OCI-LY7 (cell line): ENCODE results near the gene KRIT1. TPM values are rescaled to one million over a fixed set of nuclear protein-coding genes. Genes with fewer than 3 reads are reported as not detected.

Experiments used
- BruUV-seq: library from RNA; stranded (reverse); fragments of 400-500 nt; replicated peaks from 2 replicates; lab custom pipeline; 2021; lab: Mats Ljungman, UMichigan
- CTCF ChIA-PET: fragments of 300-600 bp; sonication (Branson Sonifier 250); formaldehyde crosslinking; loops from one replicate; lab custom pipeline; 2022; ENCODE audit warnings: antibody characterized with exemption; ENCODE audit not compliant: unreplicated experiment; lab: Charles Lee
- POLR2A ChIA-PET: fragments of 300-600 bp; sonication (Branson Sonifier 250); formaldehyde crosslinking; loops from one replicate; lab custom pipeline; 2022; ENCODE audit warnings: antibody characterized with exemption; lab: Charles Lee
- DNase-seq: peaks from one replicate; pipeline ENCODE4 v3.0.0-alpha.2; 2015; ENCODE audit warnings: low spot score
- H2AFZ ChIP-seq: fragments of 200-600 bp; sonication (generic), shearing (Covaris generic); 2 replicates; pipeline ENCODE4 v1.6.1; 2014; ENCODE audit warnings: mild to moderate bottlenecking, antibody characterized with exemption, low read length, moderate library complexity
- H3K27ac ChIP-seq: fragments of 200-600 bp; sonication (generic); 2 replicates; pipeline ENCODE4 v1.5.1; 2014; ENCODE audit warnings: mixed run types, low read depth, mild to moderate bottlenecking, moderate library complexity, low read length, inconsistent platforms; ENCODE audit not compliant: poor library complexity, severe bottlenecking
- H3K36me3 ChIP-seq: fragments of 200-600 bp; sonication (generic); 2 replicates; pipeline ENCODE4 v1.6.1; 2014; ENCODE audit warnings: mild to moderate bottlenecking, antibody characterized with exemption, low read length, moderate library complexity, mixed read lengths; ENCODE audit not compliant: insufficient read depth
- H3K4me1 ChIP-seq: fragments of 200-600 bp; sonication (generic); 2 replicates; pipeline ENCODE4 v1.5.1; 2014; ENCODE audit warnings: mild to moderate bottlenecking, low read length; ENCODE audit not compliant: insufficient read depth, poor library complexity, severe bottlenecking
- H3K4me2 ChIP-seq: fragments of 200-600 bp; sonication (generic); 2 replicates; pipeline ENCODE4 v1.6.1; 2014; ENCODE audit warnings: mild to moderate bottlenecking, low read length
- H3K4me3 ChIP-seq: fragments of 200-600 bp; sonication (generic); 2 replicates; pipeline ENCODE4 v1.5.1; 2014; ENCODE audit warnings: mild to moderate bottlenecking, low read depth, low read length; ENCODE audit not compliant: poor library complexity, severe bottlenecking
- H3K79me2 ChIP-seq: fragments of 200-600 bp; sonication (generic); 2 replicates; pipeline ENCODE4 v1.6.1; 2016; ENCODE audit warnings: low read depth, mild to moderate bottlenecking, low read length, moderate library complexity, mixed read lengths; ENCODE audit not compliant: insufficient read depth
- H3K9me2 ChIP-seq: fragments of 200-600 bp; sonication (generic); 2 replicates; pipeline ENCODE4 v1.6.1; 2016; ENCODE audit warnings: mild to moderate bottlenecking, low read length, mixed read lengths; ENCODE audit not compliant: insufficient read depth
- H3K9me3 ChIP-seq: fragments of 200-600 bp; sonication (generic); 2 replicates; pipeline ENCODE4 v1.6.1; 2014; ENCODE audit warnings: mild to moderate bottlenecking, mixed run types, low read length, mixed read lengths
- H4K20me1 ChIP-seq: fragments of 200-600 bp; sonication (generic); 2 replicates; pipeline ENCODE4 v1.6.1; 2014; ENCODE audit warnings: mild to moderate bottlenecking, antibody characterized with exemption, low read length, moderate library complexity, mixed read lengths; ENCODE audit not compliant: insufficient read depth
- EZH2phosphoT487 ChIP-seq: fragments of 200-600 bp; sonication (generic); IDR thresholded peaks from 2 replicates; pipeline ENCODE4 v1.6.1; 2018; ENCODE audit warnings: low read depth, borderline replicate concordance, mild to moderate bottlenecking, mixed run types, antibody characterized with exemption, low read length, moderate library complexity, mixed read lengths
- intact Hi-C: fragments of 100-400 bp; cut with micrococcal nuclease; formaldehyde crosslinking; loops from one replicate; pipeline ENCODE4 v1.10.0; 2022; ENCODE audit not compliant: unreplicated experiment
- total RNA-seq, 2 experiments: library from RNA; depleted of rRNA in 1 of 2; stranded (reverse); fragments of >200 nt in 1 of 2; shearing (Covaris generic) in 1 of 2; gene quantifications; 2 replicates each; pipeline ENCODE4 v1.2.3, GENCODE V29; 2014 to 2022
- TF ChIP-seq, protein P1 (sequence below): fragments of 200-600 bp; sonication (generic); conservative IDR thresholded peaks from 2 replicates; pipeline ENCODE4 v1.5.1; 2014; ENCODE audit warnings: mild to moderate bottlenecking, antibody characterized with exemption, low read length, moderate library complexity, mixed read lengths

KRIT1 gene
- total RNA-seq, 2 experiments from 2014 or later = 44.8 to 50.0 TPM

GRCh38 chr7:92206672-92207071 lies 39.0 kb downstream of the KRIT1 start:
- ChIA-PET CTCF (no interaction called here), POLR2A (interaction anchor here (1.7 kb wide), 1 partner anchor 11 kb away, joined by 4 read pairs; no protein-coding TSS in a partner anchor)
- no peak for TF ChIP-seq EZH2phosphoT487
- TF ChIP-seq, protein P1, sequence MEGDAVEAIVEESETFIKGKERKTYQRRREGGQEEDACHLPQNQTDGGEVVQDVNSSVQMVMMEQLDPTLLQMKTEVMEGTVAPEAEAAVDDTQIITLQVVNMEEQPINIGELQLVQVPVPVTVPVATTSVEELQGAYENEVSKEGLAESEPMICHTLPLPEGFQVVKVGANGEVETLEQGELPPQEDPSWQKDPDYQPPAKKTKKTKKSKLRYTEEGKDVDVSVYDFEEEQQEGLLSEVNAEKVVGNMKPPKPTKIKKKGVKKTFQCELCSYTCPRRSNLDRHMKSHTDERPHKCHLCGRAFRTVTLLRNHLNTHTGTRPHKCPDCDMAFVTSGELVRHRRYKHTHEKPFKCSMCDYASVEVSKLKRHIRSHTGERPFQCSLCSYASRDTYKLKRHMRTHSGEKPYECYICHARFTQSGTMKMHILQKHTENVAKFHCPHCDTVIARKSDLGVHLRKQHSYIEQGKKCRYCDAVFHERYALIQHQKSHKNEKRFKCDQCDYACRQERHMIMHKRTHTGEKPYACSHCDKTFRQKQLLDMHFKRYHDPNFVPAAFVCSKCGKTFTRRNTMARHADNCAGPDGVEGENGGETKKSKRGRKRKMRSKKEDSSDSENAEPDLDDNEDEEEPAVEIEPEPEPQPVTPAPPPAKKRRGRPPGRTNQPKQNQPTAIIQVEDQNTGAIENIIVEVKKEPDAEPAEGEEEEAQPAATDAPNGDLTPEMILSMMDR = no peak
- Histone ChIP-seq H4K20me1 (no peaks in the 10 kb centered on the region), H3K4me1 (no peaks in the 10 kb centered on the region), H3K9me2 (no peaks in the 10 kb centered on the region), H3K9me3 (peaks cover 19% of the 10 kb centered on the region; the same call in 1 of the 2 replicates), H3K4me3 (no peak overlapping the region), H3K4me2 (no peak overlapping the region), H3K27ac (no peak overlapping the region), H3K79me2 (no peaks in the 10 kb centered on the region), H3K36me3 (peaks cover 88% of the 10 kb centered on the region), H2AFZ (no peak overlapping the region)
- intact Hi-C loops = no loop called here
- BruUV-seq = no TSS peak
- peak; percentile 16 for DNase-seq

- ChIA-PET POLR2A (interaction anchor here (0.6 to 1.7 kb wide), 4 partner anchors 9 to 16 kb away, joined by 3 to 5 read pairs (median 4); no protein-coding TSS in a partner anchor), CTCF (no interaction called here)
- Histone ChIP-seq H3K36me3 (peaks cover 81% of the 10 kb centered on the region), H3K79me2 (no peaks in the 10 kb centered on the region), H3K9me3 (peaks cover 19% of the 10 kb centered on the region; the same call in 1 of the 2 replicates), H3K4me1 (no peaks in the 10 kb centered on the region), H3K4me2 (no peak overlapping the region), H2AFZ (no peak overlapping the region), H3K4me3 (no peak overlapping the region), H4K20me1 (no peaks in the 10 kb centered on the region), H3K9me2 (no peaks in the 10 kb centered on the region), H3K27ac (no peak overlapping the region)
- no TSS peak for BruUV-seq
- TF ChIP-seq, protein P1 = no peak
- TF ChIP-seq EZH2phosphoT487 = no peak
- intact Hi-C loops = no loop called here
- DNase-seq = no peak
Observed at GRCh38 chr7:92205987-92206386, 39.7 kb downstream of the KRIT1 start.

GRCh38 chr7:92200791-92201190 lies 44.9 kb downstream of the KRIT1 start:
- no peaks in the 10 kb centered on the region for H3K4me1 ChIP-seq
- H4K20me1 ChIP-seq = no peaks in the 10 kb centered on the region
- CTCF ChIA-PET = no interaction called here
- H3K4me2 ChIP-seq = no peak overlapping the region
- no peak overlapping the region for H3K4me3 ChIP-seq
- peaks cover 55% of the 10 kb centered on the region for H3K36me3 ChIP-seq
- peak; percentile 7 for DNase-seq
- H3K27ac ChIP-seq = no peak overlapping the region
- no peaks in the 10 kb centered on the region for H3K9me2 ChIP-seq
- intact Hi-C loops = no loop called here
- no peak overlapping the region for H2AFZ ChIP-seq
- BruUV-seq = no TSS peak
- H3K9me3 ChIP-seq = no peaks in the 10 kb centered on the region
- POLR2A ChIA-PET = interaction anchor here (0.9 kb wide), 1 partner anchor 248 kb away, joined by 3 read pairs; no protein-coding TSS in a partner anchor
- TF ChIP-seq, protein P1 = peak; percentile 57
- TF ChIP-seq EZH2phosphoT487 = no peak
- H3K79me2 ChIP-seq = no peaks in the 10 kb centered on the region
